MCF 10A (cell line): ENCODE measurements around the gene KLF13. TPM values are rescaled to one million over a fixed set of nuclear protein-coding genes. Genes with fewer than 3 reads are reported as not detected.

Experiments
- BruUV-seq: library from RNA; stranded (reverse); fragments of 400-500 nt; replicated peaks from 2 replicates; lab custom pipeline; 2021; lab: Mats Ljungman, UMichigan
- CTCF ChIA-PET: fragments of 300-600 bp; sonication (Branson Sonifier 250); formaldehyde crosslinking; extraction: SDS; loops from one replicate; lab custom pipeline; 2021; ENCODE audit warnings: antibody characterized with exemption, inconsistent platforms; lab: Yijun Ruan, JAX
- POLR2A ChIA-PET: fragments of 300-600, 350-650 bp; sonication (Branson Sonifier 250); formaldehyde crosslinking; extraction: SDS; loops from one replicate; lab custom pipeline; 2020; ENCODE audit warnings: antibody characterized with exemption, inconsistent platforms; lab: Yijun Ruan, JAX
- DNase-seq: peaks from one replicate; pipeline ENCODE4 v3.0.0-alpha.2; 2018; ENCODE audit not compliant: unreplicated experiment
- H3K27ac Mint-ChIP-seq: one replicate; pipeline ENCODE4 v1.8.0; 2022; ENCODE audit warnings: mild to moderate bottlenecking, low read depth, mixed read lengths; ENCODE audit not compliant: unreplicated experiment
- H3K27me3 Mint-ChIP-seq: one replicate; pipeline ENCODE4 v1.8.0; 2022; ENCODE audit warnings: mixed read lengths; ENCODE audit not compliant: insufficient read depth, unreplicated experiment
- H3K36me3 Mint-ChIP-seq: one replicate; pipeline ENCODE4 v1.8.0; 2022; ENCODE audit warnings: mild to moderate bottlenecking, moderate library complexity, mixed read lengths; ENCODE audit not compliant: insufficient read depth, unreplicated experiment
- H3K4me1 Mint-ChIP-seq: one replicate; pipeline ENCODE4 v1.8.0; 2022; ENCODE audit warnings: mixed read lengths; ENCODE audit not compliant: insufficient read depth, unreplicated experiment
- H3K4me3 Mint-ChIP-seq: one replicate; pipeline ENCODE4 v1.8.0; 2022; ENCODE audit warnings: mild to moderate bottlenecking, moderate library complexity, mixed read lengths; ENCODE audit not compliant: unreplicated experiment
- H3K9me3 Mint-ChIP-seq: one replicate; pipeline ENCODE4 v1.8.0; 2022; ENCODE audit warnings: mixed read lengths; ENCODE audit not compliant: unreplicated experiment
- CTCF ChIP-seq: fragments of 200-600 bp; IDR thresholded peaks from one replicate; pipeline ENCODE4 v1.8.0; 2022; ENCODE audit warnings: antibody characterized with exemption, mild to moderate bottlenecking; ENCODE audit not compliant: unreplicated experiment
- intact Hi-C: fragments of 100-400 bp; cut with micrococcal nuclease; formaldehyde crosslinking; loops from 2 replicates; pipeline ENCODE4 v1.14.1; 2022
- total RNA-seq: library from RNA; stranded (reverse); gene quantifications from 2 replicates; pipeline ENCODE4 v1.2.3, GENCODE V29; 2022

Gene KLF13
- total RNA-seq, 1 experiment from 2014 or later: 83.1 TPM

DNA sequence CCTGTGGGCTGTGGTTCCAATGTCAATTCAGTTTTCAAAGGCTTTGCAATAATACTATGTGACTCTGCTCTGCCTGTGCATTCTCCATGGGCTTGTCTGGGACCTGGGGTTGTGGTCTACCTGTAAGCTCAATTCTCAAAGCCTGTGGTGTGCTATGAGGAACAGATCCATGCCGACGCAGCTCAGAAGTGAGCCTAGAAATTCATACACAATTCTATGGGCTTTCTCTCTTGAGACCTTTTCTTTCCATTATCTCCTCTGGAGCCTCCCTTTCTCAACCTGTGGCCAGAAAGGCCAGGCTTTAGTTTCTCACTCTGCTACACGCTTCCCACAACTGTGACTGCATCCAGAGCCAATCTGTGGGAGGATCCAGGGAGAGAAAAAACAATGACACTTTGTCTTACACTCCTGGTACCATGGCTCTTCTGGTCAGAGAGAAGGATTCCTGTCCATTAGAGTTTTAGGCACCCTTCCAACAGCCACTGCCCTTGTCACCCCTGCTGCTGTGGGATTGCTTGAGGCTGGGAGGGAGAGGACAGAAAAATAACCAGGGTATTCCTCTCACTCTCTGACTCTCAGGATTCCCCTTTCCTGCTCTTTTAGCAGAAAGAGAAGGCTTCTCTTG lies 34.1 kb upstream of the KLF13 start:
- Mint-ChIP-seq H3K9me3 (peaks cover under 1% of the 10 kb centered on the region), H3K4me1 (peaks cover 14% of the 10 kb centered on the region), H3K27me3 (peaks cover 30% of the 10 kb centered on the region), H3K36me3 (peaks cover 6% of the 10 kb centered on the region), H3K4me3 (no peak overlapping the region), H3K27ac (no peak overlapping the region)
- intact Hi-C loops: no loop called here
- no peak for DNase-seq
- ChIA-PET POLR2A (interaction anchor here (0.7 kb wide), 1 partner anchor 302 kb away, joined by 3 read pairs; no protein-coding TSS in a partner anchor), CTCF (interaction anchor here (0.9 to 1.0 kb wide), 2 partner anchors 13 to 195 kb away, joined by 3 read pairs; no protein-coding TSS in a partner anchor)
- no peak for TF ChIP-seq CTCF
- BruUV-seq: no TSS peak

- Mint-ChIP-seq H3K27me3 (peaks cover 30% of the 10 kb centered on the region), H3K4me1 (peaks cover 14% of the 10 kb centered on the region), H3K27ac (no peak overlapping the region), H3K4me3 (no peak overlapping the region), H3K9me3 (no peaks in the 10 kb centered on the region), H3K36me3 (peaks cover 6% of the 10 kb centered on the region)
- ChIA-PET POLR2A (interaction anchor here (1.4 kb wide), 1 partner anchor 78 kb away, joined by 3 read pairs; no protein-coding TSS in a partner anchor), CTCF (no interaction called here)
- intact Hi-C loops: no loop called here
- peak; percentile 59 for DNase-seq
- TF ChIP-seq CTCF: no peak
- no TSS peak for BruUV-seq
Observed at GRCh38 chr15:31293655-31294054, 33.0 kb upstream of the KLF13 start.

DNA sequence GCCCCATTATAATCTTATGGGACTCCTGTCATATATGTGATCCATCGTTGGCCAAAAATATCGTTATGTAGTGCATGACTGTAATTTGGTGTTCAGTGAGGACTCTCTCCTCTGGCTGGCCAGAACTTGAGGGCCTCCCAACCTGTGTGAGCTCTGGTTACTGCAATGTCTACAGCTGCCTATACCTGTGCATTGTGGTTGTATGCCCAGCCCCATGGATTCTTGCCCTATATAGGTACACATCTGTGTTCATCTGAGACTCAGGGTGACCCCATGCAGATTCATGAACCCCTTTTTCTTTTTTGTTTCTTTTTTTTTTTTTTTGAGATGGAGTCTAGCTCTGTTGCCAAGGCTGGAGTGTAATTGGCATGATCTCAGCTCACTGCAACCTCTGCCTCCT lies 32.6 kb upstream of the KLF13 start:
- Mint-ChIP-seq H3K27me3 (peaks cover 30% of the 10 kb centered on the region), H3K9me3 (no peaks in the 10 kb centered on the region), H3K4me3 (no peak overlapping the region), H3K4me1 (peaks cover 14% of the 10 kb centered on the region), H3K27ac (no peak overlapping the region), H3K36me3 (peaks cover 6% of the 10 kb centered on the region)
- no peak for DNase-seq
- POLR2A ChIA-PET: interaction anchor here (1.4 kb wide), 1 partner anchor 79 kb away, joined by 3 read pairs; no protein-coding TSS in a partner anchor
- BruUV-seq: no TSS peak
- CTCF ChIA-PET: interaction anchor here (0.6 to 2.0 kb wide), 2 partner anchors 52 to 71 kb away, joined by 5 read pairs; no protein-coding TSS in a partner anchor
- intact Hi-C loops: no loop called here
- TF ChIP-seq CTCF: no peak

- DNase-seq: no peak
- ChIA-PET CTCF (interaction anchor here (0.7 to 2.0 kb wide), 2 partner anchors 70 to 193 kb away, joined by 3 to 5 read pairs; no protein-coding TSS in a partner anchor), POLR2A (interaction anchor here (0.7 to 1.5 kb wide), 5 partner anchors 10 to 110 kb away, joined by 3 to 5 read pairs (median 3); partner anchors contain the start of gene KLF13)
- H3K9me3 Mint-ChIP-seq: no peaks in the 10 kb centered on the region
- no TSS peak for BruUV-seq
- no peak overlapping the region for H3K4me3 Mint-ChIP-seq
- peaks cover 29% of the 10 kb centered on the region for H3K27me3 Mint-ChIP-seq
- peaks cover 14% of the 10 kb centered on the region for H3K4me1 Mint-ChIP-seq
- no peak overlapping the region for H3K27ac Mint-ChIP-seq
- intact Hi-C loops: no loop called here
- peaks cover 6% of the 10 kb centered on the region for H3K36me3 Mint-ChIP-seq
- no peak for TF ChIP-seq CTCF
Observed at GRCh38 chr15:31295658-31296057, 31.0 kb upstream of the KLF13 start.
